Measurements from ENCODE around the gene MDM4. TPM values are rescaled to one million over a fixed set of nuclear protein-coding genes. Genes with fewer than 3 reads are reported as not detected.
A peak's percentile ranks its signal among the peaks of the same experiment; 100 is the strongest.

The MDM4 gene
- total RNA-seq, 4 donors from 2014 or later: 64.3 to 140 (median 109) TPM

- peak; percentile 79 for DNase-seq
- intact Hi-C loops (cut with DNase I; ENCODE audit: low total_unique reads) (no loop called here), in situ Hi-C loops (cut with MboI; ENCODE audit: low pct_ligation_motif_present in 1 of 4, low pct_unique_long_range_greater_than_20kb in 1 of 4, low sequenced_read_pairs in 3 of 4) (loop anchor here in 1 of 4 donors (10.0 kb wide), 1 partner anchor 62 kb away; no protein-coding TSS in a partner anchor)
- H3K27me3 ChIP-seq: no peaks in the 10 kb centered on the region
- H3K36me3 ChIP-seq: no peaks in the 10 kb centered on the region
- peak overlapping the region; percentile 2 to 64 (median 42) for H3K4me3 ChIP-seq
- WGBS, 2 donors (ENCODE audit: low coverage in 1 of 2): 1% methylated on average over 15 to 27 of the region's 27 CpGs
- TF ChIP-seq EP300 (IDR thresholded peaks at IDR 0.05; ENCODE audit: low read depth): no peak
- peak in 1 of 3 donors; percentile 24 for TF ChIP-seq POLR2AphosphoS5 (IDR thresholded peaks at IDR 0.05)
- H3K4me1 ChIP-seq: peaks cover 0 to 21% (median 15%) of the 10 kb centered on the region in 4 donors
- H3K9me3 ChIP-seq: no peaks in the 10 kb centered on the region
- peak overlapping the region; percentile 89 to 91 (median 90) for H3K27ac ChIP-seq
Observed at GRCh38 chr1:204506201-204506968, 9.8 kb upstream of the MDM4 start.

- Histone ChIP-seq H3K36me3 (no peaks in the 10 kb centered on the region), H3K27me3 (no peaks in the 10 kb centered on the region), H3K27ac (peak overlapping the region; percentile 89 to 91 (median 90)), H3K4me1 (peaks cover 0 to 21% (median 15%) of the 10 kb centered on the region in 4 donors), H3K9me3 (no peaks in the 10 kb centered on the region), H3K4me3 (peak overlapping the region; percentile 7 to 64 (median 42))
- DNase-seq: peak; percentile 88
- intact Hi-C loops (cut with DNase I; ENCODE audit: low total_unique reads): no loop called here
- TF ChIP-seq POLR2AphosphoS5 (IDR thresholded peaks at IDR 0.05): peak; percentile 33 to 43 (median 34)
- no peak for TF ChIP-seq POLR2A (IDR thresholded peaks at IDR 0.05)
- in situ Hi-C loops (cut with MboI; ENCODE audit: low pct_ligation_motif_present in 1 of 4, low pct_unique_long_range_greater_than_20kb in 1 of 4, low sequenced_read_pairs in 3 of 4): loop anchor here in 1 of 4 donors (10.0 kb wide), 1 partner anchor 62 kb away; no protein-coding TSS in a partner anchor
- WGBS, 2 donors (ENCODE audit: low coverage in 1 of 2): 0 to 1% methylated on average over 8 to 13 of the region's 13 CpGs
Observed at GRCh38 chr1:204506969-204507316, 9.3 kb upstream of the MDM4 start.

- 0 to 2% methylated on average over 11 to 22 of the region's 22 CpGs for WGBS, 2 donors (ENCODE audit: low coverage in 1 of 2)
- Histone ChIP-seq H3K4me1 (peaks cover 0 to 21% (median 15%) of the 10 kb centered on the region in 4 donors), H3K27me3 (no peaks in the 10 kb centered on the region), H3K36me3 (no peaks in the 10 kb centered on the region), H3K27ac (peak overlapping the region; percentile 89 to 91 (median 90)), H3K9me3 (no peaks in the 10 kb centered on the region), H3K4me3 (peak overlapping the region; percentile 7 to 64 (median 42))
- TF ChIP-seq POLR2AphosphoS5 (IDR thresholded peaks at IDR 0.05): no peak
- no peak for TF ChIP-seq EP300 (IDR thresholded peaks at IDR 0.05; ENCODE audit: low read depth)
- TF ChIP-seq CTCF (IDR thresholded peaks at IDR 0.05): no peak
- peak; percentile 35 for TF ChIP-seq POLR2A (IDR thresholded peaks at IDR 0.05)
- intact Hi-C loops (cut with DNase I; ENCODE audit: low total_unique reads) (no loop called here), in situ Hi-C loops (cut with MboI; ENCODE audit: low pct_ligation_motif_present in 1 of 4, low pct_unique_long_range_greater_than_20kb in 1 of 4, low sequenced_read_pairs in 3 of 4) (loop anchor here in 1 of 4 donors (10.0 kb wide), 1 partner anchor 63 kb away; no protein-coding TSS in a partner anchor)
- DNase-seq: no peak
Observed at GRCh38 chr1:204507317-204508105, 8.7 kb upstream of the MDM4 start.

GRCh38 chr1:204509186-204509635, 7.0 kb upstream of the MDM4 start:
- TF ChIP-seq POLR2AphosphoS5 (IDR thresholded peaks at IDR 0.05) (no peak), POLR2A (IDR thresholded peaks at IDR 0.05) (no peak), CTCF (IDR thresholded peaks at IDR 0.05) (no peak), EP300 (IDR thresholded peaks at IDR 0.05; ENCODE audit: low read depth) (no peak)
- no peak for DNase-seq
- Histone ChIP-seq H3K4me3 (no peak overlapping the region), H3K36me3 (no peaks in the 10 kb centered on the region), H3K27me3 (no peaks in the 10 kb centered on the region), H3K4me1 (peaks cover 0 to 17% (median 10%) of the 10 kb centered on the region in 4 donors), H3K27ac (no peak overlapping the region), H3K9me3 (no peaks in the 10 kb centered on the region)
- WGBS, 2 donors (ENCODE audit: low coverage in 1 of 2): 75 to 100% methylated on average over 2 to 9 of the region's 9 CpGs
- in situ Hi-C loops (cut with MboI; ENCODE audit: low pct_ligation_motif_present in 1 of 4, low pct_unique_long_range_greater_than_20kb in 1 of 4, low sequenced_read_pairs in 3 of 4) (loop anchor here in 1 of 4 donors (10.0 kb wide), 1 partner anchor 64 kb away; no protein-coding TSS in a partner anchor), intact Hi-C loops (cut with DNase I; ENCODE audit: low total_unique reads) (no loop called here)

- Histone ChIP-seq H3K27ac (no peak overlapping the region), H3K27me3 (no peaks in the 10 kb centered on the region), H3K4me3 (no peak overlapping the region), H3K4me1 (peaks cover 0 to 13% (median 8%) of the 10 kb centered on the region in 4 donors), H3K36me3 (no peaks in the 10 kb centered on the region), H3K9me3 (no peaks in the 10 kb centered on the region)
- no peak for DNase-seq
- TF ChIP-seq EP300 (IDR thresholded peaks at IDR 0.05; ENCODE audit: low read depth) (no peak), POLR2AphosphoS5 (IDR thresholded peaks at IDR 0.05) (no peak), CTCF (IDR thresholded peaks at IDR 0.05) (no peak), POLR2A (IDR thresholded peaks at IDR 0.05) (no peak)
- intact Hi-C loops (cut with DNase I; ENCODE audit: low total_unique reads): no loop called here
- in situ Hi-C loops (cut with MboI; ENCODE audit: low pct_ligation_motif_present in 1 of 4, low pct_unique_long_range_greater_than_20kb in 1 of 4, low sequenced_read_pairs in 3 of 4): no loop called here
Observed at GRCh38 chr1:204511366-204511765, 4.8 kb upstream of the MDM4 start.

All from transverse colon (tissue), 4 donors.